ENCODE data around the gene PLTP. TPM values are rescaled to one million over a fixed set of nuclear protein-coding genes. Genes with fewer than 3 reads are reported as not detected.

PLTP gene
- total and polyA plus RNA-seq, 2 of the 13 experiments (the other 11 are each of a cell fraction or from before 2014, with no cell fraction given): 16.9 to 28.6 TPM

DNA sequence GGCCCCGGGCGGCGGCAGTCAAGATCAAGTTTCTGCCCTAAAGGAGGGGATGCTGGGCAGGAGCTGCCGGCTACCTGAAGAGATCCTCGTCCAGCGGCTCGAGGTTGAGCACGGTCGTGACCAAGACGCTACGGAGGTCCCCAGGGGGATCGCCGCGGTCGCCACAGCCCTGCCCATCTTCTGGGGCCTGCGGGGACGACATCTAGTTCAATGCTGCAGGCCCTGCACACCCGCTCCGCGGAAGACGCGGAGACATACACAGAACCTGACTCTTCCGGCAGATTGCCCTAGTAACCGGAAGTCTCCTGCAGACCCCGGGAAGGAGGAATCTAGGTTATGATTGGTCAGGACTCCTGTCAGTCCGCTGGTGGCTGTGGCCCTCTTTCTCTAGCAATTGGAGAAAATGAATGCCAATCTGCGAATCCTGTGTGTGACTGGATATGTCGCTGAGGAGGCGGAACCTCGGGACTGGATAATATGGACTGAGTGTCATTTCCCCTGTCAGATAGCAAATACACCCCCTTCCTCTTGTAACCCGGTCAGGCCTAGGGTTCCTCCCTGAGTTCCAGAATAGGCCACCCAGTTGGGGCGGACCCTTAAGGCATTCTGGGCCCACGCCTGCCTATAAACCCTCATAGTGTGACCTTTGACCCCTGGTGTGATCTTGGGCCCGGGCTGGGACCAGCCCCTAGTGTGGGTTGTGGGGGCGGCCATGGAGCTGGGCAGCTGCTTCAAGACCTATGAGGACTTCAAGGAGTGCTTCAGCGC, 54.7 kb downstream of the PLTP start, which contains the start of the genes ACOT8 and ZSWIM3 (continued):
- TF ChIP-seq U2AF2 (IDR thresholded peaks at IDR 0.05; ENCODE audit: low read depth, low read length) (no peak), PREB (CRISPR knock-in tag; IDR thresholded peaks at IDR 0.05) (no peak), IRF1 (CRISPR knock-in tag; IDR thresholded peaks at IDR 0.05; ENCODE audit: low read depth) (no peak), ZNF563 (CRISPR knock-in tag; IDR thresholded peaks at IDR 0.05) (0 out of 2 replicates have a peak, but pooled peaks have one; percentile 16), NFKBIZ (CRISPR knock-in tag; IDR thresholded peaks at IDR 0.05) (peak; percentile 17; the same call in 1 of the 2 replicates), KLF6 (CRISPR knock-in tag; IDR thresholded peaks at IDR 0.05) (peak; percentile 85), HNF1B (CRISPR knock-in tag; IDR thresholded peaks at IDR 0.05) (peak; percentile 95), GPBP1L1 (CRISPR knock-in tag; IDR thresholded peaks at IDR 0.05) (no peak), REPIN1 (CRISPR knock-in tag; IDR thresholded peaks at IDR 0.05; ENCODE audit: borderline replicate concordance, low read depth) (peak; percentile 81)
- TF ChIP-seq, protein P1, sequence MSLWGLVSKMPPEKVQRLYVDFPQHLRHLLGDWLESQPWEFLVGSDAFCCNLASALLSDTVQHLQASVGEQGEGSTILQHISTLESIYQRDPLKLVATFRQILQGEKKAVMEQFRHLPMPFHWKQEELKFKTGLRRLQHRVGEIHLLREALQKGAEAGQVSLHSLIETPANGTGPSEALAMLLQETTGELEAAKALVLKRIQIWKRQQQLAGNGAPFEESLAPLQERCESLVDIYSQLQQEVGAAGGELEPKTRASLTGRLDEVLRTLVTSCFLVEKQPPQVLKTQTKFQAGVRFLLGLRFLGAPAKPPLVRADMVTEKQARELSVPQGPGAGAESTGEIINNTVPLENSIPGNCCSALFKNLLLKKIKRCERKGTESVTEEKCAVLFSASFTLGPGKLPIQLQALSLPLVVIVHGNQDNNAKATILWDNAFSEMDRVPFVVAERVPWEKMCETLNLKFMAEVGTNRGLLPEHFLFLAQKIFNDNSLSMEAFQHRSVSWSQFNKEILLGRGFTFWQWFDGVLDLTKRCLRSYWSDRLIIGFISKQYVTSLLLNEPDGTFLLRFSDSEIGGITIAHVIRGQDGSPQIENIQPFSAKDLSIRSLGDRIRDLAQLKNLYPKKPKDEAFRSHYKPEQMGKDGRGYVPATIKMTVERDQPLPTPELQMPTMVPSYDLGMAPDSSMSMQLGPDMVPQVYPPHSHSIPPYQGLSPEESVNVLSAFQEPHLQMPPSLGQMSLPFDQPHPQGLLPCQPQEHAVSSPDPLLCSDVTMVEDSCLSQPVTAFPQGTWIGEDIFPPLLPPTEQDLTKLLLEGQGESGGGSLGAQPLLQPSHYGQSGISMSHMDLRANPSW (CRISPR knock-in tag; IDR thresholded peaks at IDR 0.05; ENCODE audit: borderline replicate concordance): no peak; the same call in 1 of the 2 replicates
- TF ChIP-seq, protein P2, sequence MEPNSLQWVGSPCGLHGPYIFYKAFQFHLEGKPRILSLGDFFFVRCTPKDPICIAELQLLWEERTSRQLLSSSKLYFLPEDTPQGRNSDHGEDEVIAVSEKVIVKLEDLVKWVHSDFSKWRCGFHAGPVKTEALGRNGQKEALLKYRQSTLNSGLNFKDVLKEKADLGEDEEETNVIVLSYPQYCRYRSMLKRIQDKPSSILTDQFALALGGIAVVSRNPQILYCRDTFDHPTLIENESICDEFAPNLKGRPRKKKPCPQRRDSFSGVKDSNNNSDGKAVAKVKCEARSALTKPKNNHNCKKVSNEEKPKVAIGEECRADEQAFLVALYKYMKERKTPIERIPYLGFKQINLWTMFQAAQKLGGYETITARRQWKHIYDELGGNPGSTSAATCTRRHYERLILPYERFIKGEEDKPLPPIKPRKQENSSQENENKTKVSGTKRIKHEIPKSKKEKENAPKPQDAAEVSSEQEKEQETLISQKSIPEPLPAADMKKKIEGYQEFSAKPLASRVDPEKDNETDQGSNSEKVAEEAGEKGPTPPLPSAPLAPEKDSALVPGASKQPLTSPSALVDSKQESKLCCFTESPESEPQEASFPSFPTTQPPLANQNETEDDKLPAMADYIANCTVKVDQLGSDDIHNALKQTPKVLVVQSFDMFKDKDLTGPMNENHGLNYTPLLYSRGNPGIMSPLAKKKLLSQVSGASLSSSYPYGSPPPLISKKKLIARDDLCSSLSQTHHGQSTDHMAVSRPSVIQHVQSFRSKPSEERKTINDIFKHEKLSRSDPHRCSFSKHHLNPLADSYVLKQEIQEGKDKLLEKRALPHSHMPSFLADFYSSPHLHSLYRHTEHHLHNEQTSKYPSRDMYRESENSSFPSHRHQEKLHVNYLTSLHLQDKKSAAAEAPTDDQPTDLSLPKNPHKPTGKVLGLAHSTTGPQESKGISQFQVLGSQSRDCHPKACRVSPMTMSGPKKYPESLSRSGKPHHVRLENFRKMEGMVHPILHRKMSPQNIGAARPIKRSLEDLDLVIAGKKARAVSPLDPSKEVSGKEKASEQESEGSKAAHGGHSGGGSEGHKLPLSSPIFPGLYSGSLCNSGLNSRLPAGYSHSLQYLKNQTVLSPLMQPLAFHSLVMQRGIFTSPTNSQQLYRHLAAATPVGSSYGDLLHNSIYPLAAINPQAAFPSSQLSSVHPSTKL (CRISPR knock-in tag; IDR thresholded peaks at IDR 0.05): peak; percentile 62
- TF ChIP-seq, protein P3, sequence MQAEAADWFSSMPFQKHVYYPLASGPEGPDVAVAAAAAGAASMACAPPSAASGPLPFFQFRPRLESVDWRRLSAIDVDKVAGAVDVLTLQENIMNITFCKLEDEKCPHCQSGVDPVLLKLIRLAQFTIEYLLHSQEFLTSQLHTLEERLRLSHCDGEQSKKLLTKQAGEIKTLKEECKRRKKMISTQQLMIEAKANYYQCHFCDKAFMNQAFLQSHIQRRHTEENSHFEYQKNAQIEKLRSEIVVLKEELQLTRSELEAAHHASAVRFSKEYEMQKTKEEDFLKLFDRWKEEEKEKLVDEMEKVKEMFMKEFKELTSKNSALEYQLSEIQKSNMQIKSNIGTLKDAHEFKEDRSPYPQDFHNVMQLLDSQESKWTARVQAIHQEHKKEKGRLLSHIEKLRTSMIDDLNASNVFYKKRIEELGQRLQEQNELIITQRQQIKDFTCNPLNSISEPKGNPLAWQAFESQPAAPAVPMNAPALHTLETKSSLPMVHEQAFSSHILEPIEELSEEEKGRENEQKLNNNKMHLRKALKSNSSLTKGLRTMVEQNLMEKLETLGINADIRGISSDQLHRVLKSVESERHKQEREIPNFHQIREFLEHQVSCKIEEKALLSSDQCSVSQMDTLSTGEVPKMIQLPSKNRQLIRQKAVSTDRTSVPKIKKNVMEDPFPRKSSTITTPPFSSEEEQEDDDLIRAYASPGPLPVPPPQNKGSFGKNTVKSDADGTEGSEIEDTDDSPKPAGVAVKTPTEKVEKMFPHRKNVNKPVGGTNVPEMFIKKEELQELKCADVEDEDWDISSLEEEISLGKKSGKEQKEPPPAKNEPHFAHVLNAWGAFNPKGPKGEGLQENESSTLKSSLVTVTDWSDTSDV (CRISPR knock-in tag; IDR thresholded peaks at IDR 0.05): no peak

All from HepG2 (cell line).